Activated T-cell treated with anti-CD3 and anti-CD28 coated beads, Interleukin-2, amount 50 U/mL, for 4 hours (primary cell): ENCODE measurements around the gene SEC16A. TPM values are rescaled to one million over a fixed set of nuclear protein-coding genes. Genes with fewer than 3 reads are reported as not detected.
A peak's percentile ranks its signal among the peaks of the same experiment; 100 is the strongest.

ENCODE experiments used
- ATAC-seq, 2 donors: fragments of 200-7000 bp; cut with Tn5 transposase; one replicate each; pipeline ENCODE4 v1.10.0; 2021
- DNase-seq: peaks from one replicate; pipeline ENCODE4 v3.0.0-alpha.2; 2020
- H3K27me3 Mint-ChIP-seq: one replicate; pipeline ENCODE4 v1.8.0; 2021; ENCODE audit warnings: low read depth, mixed read lengths
- H3K36me3 Mint-ChIP-seq: one replicate; pipeline ENCODE4 v1.8.0; 2022; ENCODE audit warnings: mixed read lengths; ENCODE audit not compliant: insufficient read depth
- H3K4me1 Mint-ChIP-seq: one replicate; pipeline ENCODE4 v1.8.0; 2021; ENCODE audit warnings: low read depth, mixed read lengths
- H3K4me3 Mint-ChIP-seq: one replicate; pipeline ENCODE4 v1.8.0; 2021; ENCODE audit warnings: mild to moderate bottlenecking, moderate library complexity, mixed read lengths
- H3K9me3 Mint-ChIP-seq: one replicate; pipeline ENCODE4 v1.8.0; 2021; ENCODE audit warnings: mixed read lengths
- total RNA-seq, 3 donors: library from RNA; stranded (reverse); gene quantifications; one replicate each; pipeline ENCODE4 v1.2.1, GENCODE V29; 2021

The SEC16A gene
- total RNA-seq, 3 donors from 2014 or later = 76.6 to 84.0 (median 78.9) TPM

DNA sequence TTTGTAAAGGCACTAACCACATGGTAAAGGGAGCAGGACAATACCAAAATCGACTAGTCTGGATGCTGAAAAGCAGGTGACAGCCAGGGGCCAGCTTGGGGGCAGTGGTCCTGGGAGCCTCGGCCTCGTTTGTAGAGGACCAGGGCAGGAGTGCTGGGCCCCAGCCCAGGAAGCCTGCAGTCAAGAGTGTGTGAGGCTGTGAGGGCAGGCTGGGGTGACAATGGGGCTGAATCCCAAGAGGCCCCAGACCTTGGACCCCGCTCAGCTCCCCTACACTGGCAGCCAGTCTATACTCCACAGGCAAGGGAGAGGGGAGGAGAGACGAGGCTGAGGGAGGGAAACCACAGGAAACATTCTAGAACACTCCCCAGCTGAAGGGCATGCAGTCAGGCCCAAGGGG is 40.6 kb downstream of the SEC16A start:
- Mint-ChIP-seq H3K4me3 (no peak overlapping the region), H3K9me3 (no peaks in the 10 kb centered on the region), H3K4me1 (peaks cover 12% of the 10 kb centered on the region), H3K27me3 (no peaks in the 10 kb centered on the region), H3K36me3 (peaks cover 24% of the 10 kb centered on the region)
- ATAC-seq (no peak), DNase-seq (no peak)

DNA sequence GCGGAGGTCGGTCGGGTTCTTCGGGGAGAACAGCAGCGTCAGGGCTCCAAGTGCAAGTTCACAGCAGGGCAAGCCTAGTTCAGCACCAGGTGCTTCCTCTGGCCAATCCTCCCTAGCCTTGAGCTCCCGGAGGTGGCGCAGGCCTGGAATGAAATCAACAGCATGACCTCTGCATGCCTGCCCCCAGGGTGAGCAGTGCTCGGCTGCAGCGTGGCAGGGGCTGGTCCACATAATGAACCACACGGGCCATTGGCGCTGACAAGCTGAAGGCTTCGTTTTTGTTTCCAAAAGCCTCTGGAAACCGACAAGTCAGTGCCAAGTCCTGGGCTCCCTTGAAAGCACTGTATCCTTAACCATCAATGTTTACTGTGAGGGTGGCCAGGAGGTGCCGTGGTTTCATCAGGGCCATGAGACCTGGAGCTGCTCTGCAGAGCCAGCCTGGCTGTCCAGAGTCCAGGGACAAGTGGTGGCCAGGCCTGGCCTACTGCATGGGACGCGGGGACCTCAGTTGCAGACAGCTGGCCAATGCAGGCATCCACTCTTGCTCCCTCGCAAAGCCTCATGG is 41.1 kb downstream of the SEC16A start:
- no peak for DNase-seq
- H3K4me3 Mint-ChIP-seq = no peak overlapping the region
- ATAC-seq = no peak

DNA sequence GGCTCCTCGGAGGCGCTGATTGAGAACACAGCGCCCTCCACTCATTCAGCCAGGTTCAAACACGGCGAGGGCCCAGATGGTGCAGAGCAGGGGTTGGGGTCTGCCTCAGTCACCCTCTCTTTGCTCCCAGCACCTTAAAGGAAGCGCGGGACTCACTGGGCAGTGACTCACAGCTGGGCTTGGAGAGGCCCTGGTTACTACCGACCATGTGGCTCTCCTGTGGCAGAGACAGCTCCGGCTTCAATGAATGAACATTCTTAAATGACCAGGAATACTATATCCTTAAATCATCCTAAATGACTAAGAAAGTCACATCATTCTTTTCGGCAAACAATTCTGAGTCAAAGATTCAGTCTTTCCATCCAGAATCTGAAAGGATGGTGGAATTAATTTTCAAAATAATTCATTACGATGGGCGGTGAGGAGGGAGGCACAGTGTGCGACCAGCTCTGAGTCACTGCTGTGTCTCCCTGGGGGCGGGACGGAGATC is 41.6 kb downstream of the SEC16A start:
- peaks cover 16% of the 10 kb centered on the region for H3K36me3 Mint-ChIP-seq
- no peaks in the 10 kb centered on the region for H3K27me3 Mint-ChIP-seq
- no peaks in the 10 kb centered on the region for H3K9me3 Mint-ChIP-seq
- no peak for DNase-seq
- peaks cover 21% of the 10 kb centered on the region for H3K4me1 Mint-ChIP-seq
- peak overlapping the region; percentile 11 for H3K4me3 Mint-ChIP-seq
- no peak for ATAC-seq

More for the DNA sequence above, 41.1 kb downstream of the SEC16A start:
- H3K9me3 Mint-ChIP-seq = no peaks in the 10 kb centered on the region
- H3K36me3 Mint-ChIP-seq = peaks cover 20% of the 10 kb centered on the region
- H3K27me3 Mint-ChIP-seq = no peaks in the 10 kb centered on the region
- H3K4me1 Mint-ChIP-seq = peaks cover 17% of the 10 kb centered on the region

DNA sequence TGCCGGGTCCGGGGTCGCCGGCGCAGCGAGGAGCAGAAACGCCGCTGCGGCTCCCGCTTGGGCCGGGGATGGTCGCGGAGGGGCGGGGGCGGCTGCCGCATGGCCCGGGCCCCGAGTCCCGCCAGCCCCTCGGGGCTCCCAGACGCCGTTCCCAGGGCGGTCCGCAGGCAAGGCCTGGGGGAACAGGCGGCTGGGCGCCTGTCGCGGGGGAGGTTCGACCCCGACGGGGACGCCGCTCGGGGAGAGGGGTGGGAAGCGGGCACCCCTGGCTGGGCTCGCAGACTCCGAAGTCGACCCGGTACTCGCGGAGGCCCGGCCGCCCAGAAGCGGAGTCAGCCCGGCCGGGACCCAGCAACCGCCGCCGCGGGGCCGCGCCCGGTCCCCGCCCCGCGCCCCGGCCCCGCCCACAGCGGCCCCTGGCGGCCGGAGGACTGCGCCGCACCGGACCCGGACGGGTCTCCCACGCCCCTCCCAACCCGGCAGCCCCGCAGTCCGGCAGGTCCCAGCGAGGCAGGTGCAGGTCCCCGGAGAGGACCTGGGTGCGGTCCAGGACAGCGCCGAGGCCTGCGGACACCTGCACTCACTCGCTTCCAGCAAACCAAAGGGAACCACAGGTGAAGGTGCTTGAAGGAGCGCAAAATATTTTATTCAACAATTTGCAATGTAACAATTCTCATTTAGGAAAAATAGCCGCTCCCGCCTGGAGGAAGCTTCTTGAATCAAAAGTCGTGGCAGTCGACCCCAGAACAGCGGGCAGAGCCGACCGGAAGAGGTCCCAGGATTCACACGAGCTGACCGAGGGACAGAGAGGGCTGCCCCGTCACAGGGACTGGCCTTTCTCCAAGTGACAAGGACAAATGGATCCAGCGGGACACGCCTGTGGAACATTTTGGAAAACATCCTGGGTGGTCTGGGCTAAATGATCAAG is 43.1 kb downstream of the SEC16A start, which contains the start of gene INPP5E:
INPP5E (minus strand) TSS at position 365 of the 928 bp plus-strand sequence. CDS start 426 bp downstream, outside the sequence.
- DNase-seq (peak; percentile 82), ATAC-seq (peak; percentile 83 to 85)
- Mint-ChIP-seq H3K36me3 (peaks cover 18% of the 10 kb centered on the region), H3K4me3 (peak within 1 kb of the TSS; percentile 86), H3K9me3 (no peaks in the 10 kb centered on the region), H3K27me3 (no peaks in the 10 kb centered on the region), H3K4me1 (peaks cover 26% of the 10 kb centered on the region)

DNA sequence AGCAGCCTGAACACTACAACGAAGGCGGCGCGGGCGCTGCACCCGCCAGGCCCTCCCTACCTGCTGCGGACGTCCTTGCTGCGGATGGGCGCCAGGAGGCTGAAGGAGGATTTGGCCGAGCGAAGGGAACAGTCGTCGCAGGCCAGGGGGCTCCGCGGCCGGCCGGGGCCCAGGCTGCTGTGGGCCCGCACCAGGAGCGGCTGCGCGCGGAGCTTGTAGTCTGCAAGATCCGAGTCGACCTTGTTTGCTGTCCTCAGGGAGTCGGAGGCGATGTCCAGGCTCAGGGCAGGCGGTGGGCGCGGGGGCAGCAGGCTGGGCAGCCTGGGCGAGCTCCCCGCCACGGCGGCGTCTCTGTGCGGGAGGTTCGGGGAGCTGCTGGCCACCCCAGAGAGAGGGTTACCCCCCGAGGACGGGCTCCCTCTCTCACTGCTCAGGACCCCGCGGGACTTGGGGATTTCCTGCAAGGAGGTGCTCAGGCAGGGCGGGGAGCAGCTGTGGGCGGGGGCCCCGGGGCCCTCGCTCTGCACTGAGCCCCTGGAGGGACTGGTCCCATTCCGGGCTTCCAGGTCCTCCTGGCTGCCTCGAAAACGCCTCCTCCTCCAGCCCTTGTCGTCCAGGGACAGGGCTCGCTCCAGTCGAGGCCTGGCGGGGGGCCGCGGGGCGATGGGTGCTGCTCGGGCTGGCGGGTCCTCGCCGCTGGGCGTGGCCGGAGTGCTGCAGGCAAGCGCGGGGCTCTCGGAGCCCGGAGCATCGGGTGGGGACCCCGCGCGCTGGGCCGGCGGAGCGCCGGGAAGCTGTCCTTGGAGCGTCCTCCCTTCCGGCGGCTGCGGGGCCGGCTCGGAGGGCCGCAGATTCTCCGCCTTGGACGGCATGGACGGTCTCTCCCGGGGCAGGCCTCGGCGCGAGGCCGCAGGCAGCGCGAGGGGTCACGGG is 44.0 kb downstream of the SEC16A start:
- Mint-ChIP-seq H3K9me3 (no peaks in the 10 kb centered on the region), H3K4me3 (peak overlapping the region; percentile 86), H3K27me3 (no peaks in the 10 kb centered on the region), H3K4me1 (peaks cover 26% of the 10 kb centered on the region), H3K36me3 (peaks cover 15% of the 10 kb centered on the region)
- DNase-seq (peak; percentile 48), ATAC-seq (peak; percentile 76 to 81)

DNA sequence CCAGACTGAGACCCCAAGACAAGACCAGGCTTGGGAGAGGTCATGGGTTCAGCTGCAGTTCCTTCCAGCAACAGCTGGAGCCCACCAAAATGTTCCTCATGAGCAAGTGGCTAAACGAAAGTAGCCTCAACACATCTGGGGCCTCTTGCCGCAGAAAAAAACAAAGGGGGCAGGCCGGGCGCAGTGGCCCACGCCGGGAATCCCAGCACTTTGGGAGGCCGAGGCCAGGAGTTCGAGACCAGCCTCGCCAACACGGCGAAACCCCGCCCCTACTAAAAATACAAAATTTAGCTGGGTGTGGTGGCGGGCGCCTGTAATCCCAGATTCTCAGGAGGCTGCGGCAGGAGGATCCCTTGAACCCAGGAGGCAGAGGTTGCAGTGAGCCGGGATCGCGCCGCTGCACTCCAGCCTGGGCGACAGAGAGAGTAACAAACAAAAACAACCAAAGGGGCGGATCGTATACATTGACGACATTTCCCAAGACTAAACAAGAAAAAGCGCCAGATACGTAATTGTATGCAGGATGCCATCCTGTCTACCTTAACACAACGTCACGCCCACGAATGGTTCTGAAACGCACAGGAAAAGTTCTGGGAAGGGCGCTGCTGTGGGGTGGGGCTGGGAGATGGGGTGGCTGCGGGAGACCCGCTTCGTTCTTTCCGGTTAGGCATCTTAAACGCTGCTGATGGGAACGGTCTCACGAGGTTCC is 44.8 kb downstream of the SEC16A start:
- no peak for ATAC-seq

DNA sequence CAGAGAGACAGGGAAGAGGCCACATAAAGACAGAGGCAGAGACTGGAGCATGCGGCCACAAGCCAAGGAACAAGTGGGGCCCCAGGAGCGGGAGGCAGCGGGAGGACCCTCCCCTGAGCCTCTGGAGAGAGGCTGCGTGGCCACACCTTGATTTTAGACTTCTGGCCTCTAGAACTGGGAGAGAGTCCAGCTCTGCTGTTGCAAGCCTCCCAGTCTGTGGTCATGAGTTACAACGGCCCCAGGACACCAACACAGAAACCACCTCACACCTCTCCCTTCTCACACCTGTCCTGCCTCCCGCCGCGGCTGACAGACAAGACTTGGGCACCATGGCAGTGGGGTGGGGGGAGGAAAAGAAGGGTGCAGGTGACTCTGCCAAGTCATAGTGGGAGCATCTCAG is 45.4 kb downstream of the SEC16A start:
- no peaks in the 10 kb centered on the region for H3K9me3 Mint-ChIP-seq
- peaks cover 6% of the 10 kb centered on the region for H3K36me3 Mint-ChIP-seq
- no peak for ATAC-seq
- peaks cover 26% of the 10 kb centered on the region for H3K4me1 Mint-ChIP-seq
- H3K27me3 Mint-ChIP-seq = no peaks in the 10 kb centered on the region
- DNase-seq = no peak
- peak overlapping the region; percentile 86 for H3K4me3 Mint-ChIP-seq

More for the DNA sequence above, 44.8 kb downstream of the SEC16A start:
- H3K9me3 Mint-ChIP-seq = no peaks in the 10 kb centered on the region
- H3K27me3 Mint-ChIP-seq = no peaks in the 10 kb centered on the region
- H3K4me3 Mint-ChIP-seq = peak overlapping the region; percentile 86
- no peak for DNase-seq
- H3K4me1 Mint-ChIP-seq = peaks cover 26% of the 10 kb centered on the region
- peaks cover 12% of the 10 kb centered on the region for H3K36me3 Mint-ChIP-seq

DNA sequence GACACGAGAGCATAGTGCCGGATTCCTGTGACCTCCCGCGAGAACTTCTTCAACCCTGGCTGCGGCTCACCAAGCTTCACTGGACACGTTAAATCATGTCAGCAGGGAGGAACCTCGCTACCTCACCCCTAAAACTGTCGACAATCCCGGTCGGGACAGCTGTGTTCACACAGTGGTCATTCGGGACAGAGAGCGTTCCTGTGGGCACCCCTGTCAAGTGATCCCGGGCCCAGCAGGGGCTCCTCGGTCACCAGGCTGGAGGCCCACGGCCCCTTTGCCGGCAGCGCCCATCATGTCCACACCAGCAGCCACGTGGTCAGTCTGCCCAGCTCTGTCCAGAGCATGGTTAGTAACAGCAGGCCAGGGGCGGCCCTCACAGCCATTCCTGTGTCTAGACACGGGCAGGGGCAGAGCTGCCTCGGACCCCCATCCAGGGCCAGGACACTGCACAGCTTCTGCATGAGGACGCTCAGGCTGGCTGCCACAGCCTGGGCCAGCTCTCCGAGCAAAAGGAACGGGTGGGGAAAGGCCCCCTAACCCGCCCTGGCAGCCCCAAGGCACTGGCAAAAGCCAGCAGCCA is 46.7 kb downstream of the SEC16A start:
- Mint-ChIP-seq H3K36me3 (peaks cover 3% of the 10 kb centered on the region), H3K4me1 (peaks cover 26% of the 10 kb centered on the region), H3K9me3 (no peaks in the 10 kb centered on the region), H3K4me3 (peak overlapping the region; percentile 38), H3K27me3 (no peaks in the 10 kb centered on the region)
- DNase-seq (no peak), ATAC-seq (no peak)

DNA sequence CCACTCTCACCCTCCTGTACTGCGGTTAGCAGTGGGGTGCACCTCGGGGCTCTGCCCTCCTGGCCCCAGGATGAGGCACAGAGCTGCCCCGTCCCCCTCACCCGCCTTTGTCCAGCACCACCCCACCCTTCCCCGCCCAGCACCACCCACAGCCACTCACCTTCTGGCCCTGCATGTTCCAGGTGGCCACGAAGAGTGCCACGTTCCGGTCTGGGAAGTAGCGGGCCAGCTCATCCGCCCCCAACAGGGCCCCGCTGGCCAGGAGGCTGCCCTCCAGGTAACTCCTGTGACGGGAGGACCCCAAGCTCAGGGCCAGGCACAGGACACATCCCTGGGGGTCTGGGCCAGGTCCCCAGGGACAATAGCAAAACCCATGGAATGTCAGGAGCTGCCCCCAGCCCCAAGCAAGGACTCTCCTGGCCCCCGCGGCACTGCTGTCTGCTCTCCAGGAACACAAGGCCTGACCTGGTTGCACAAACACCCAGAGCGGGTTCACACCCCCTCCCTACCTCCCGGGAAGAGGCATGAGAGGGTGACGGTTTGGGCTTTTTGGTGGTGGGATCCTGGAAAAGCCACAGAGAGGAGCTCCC is 48.2 kb downstream of the SEC16A start:
- no peak for ATAC-seq
- Mint-ChIP-seq H3K4me1 (peaks cover 26% of the 10 kb centered on the region), H3K9me3 (no peaks in the 10 kb centered on the region), H3K27me3 (no peaks in the 10 kb centered on the region), H3K36me3 (peaks cover 2% of the 10 kb centered on the region), H3K4me3 (no peak overlapping the region)
- no peak for DNase-seq

DNA sequence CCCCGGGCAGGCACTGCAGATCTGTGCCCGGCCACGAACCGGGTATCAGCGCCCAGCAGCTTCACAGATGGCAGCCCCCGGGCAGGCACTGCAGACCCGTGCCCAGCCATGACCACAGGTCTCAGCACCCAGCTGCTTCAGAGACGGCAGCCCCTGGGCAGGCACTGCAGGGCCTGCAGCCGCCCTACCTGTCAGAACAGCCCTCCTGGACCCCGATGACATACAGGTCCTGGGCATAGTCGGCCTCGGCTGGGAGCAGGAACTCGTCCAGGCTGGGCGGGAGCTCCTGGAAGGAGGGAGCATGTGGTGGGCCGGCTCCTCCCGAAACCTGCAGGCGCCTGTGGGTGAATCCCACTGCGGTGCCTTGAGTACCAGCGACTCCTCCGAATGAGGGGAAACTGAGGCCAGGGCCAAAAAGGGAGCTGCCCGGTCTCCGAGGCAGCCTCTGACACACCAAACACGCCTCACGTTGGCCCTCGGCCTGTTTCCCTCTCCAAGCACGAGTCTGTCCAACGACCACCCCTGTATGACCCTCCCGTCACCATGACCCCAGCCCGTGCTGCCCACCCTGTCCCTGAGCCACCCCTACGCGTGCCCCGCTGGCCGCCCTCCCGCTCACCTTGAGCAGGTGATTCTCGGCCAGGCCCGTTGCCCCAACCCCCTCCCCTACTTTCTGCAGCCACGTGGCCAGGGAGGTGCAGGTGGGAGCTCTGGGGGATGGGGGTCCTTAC is 48.8 kb downstream of the SEC16A start:
- DNase-seq = no peak
- H3K9me3 Mint-ChIP-seq = no peaks in the 10 kb centered on the region
- no peak for ATAC-seq
- H3K4me3 Mint-ChIP-seq = no peak overlapping the region
- H3K27me3 Mint-ChIP-seq = no peaks in the 10 kb centered on the region
- H3K4me1 Mint-ChIP-seq = peaks cover 26% of the 10 kb centered on the region
- peaks cover 2% of the 10 kb centered on the region for H3K36me3 Mint-ChIP-seq

DNA sequence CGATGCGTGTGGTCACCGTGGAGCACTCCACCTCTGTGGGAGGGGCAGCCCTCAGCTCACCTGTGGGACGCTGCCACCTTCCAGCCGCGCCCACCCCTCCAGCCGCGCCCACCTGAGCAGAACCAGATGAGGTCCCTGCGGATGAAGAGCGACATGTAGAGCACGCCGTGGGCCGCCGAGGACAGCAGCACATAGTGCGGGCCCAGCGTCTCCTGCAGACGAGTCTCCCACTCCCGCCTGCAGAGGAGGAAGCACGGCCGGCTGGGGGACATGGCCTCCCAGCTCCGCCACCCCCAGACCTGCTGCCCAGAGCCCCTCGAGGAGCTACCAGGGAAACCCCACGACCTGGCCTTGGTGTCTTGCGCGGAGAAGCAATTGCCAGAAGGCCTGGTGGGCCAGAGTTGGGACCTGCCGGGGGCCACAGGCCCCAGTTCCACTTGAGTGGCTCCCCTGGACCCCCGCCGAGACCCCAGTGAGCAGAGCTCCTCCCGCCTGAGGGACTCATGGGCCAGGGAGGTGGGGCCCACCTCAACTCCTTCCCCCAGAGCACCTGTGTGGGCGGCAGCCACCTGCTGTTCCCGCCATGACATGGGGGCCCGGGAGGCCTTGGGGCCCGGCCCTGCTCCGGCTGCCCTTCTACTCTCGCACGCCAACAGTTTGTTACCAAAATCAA is 49.7 kb downstream of the SEC16A start:
- DNase-seq = no peak
- Mint-ChIP-seq H3K36me3 (peaks cover 5% of the 10 kb centered on the region), H3K4me1 (peaks cover 23% of the 10 kb centered on the region), H3K9me3 (no peaks in the 10 kb centered on the region), H3K27me3 (no peaks in the 10 kb centered on the region), H3K4me3 (no peak overlapping the region)
- ATAC-seq = no peak

DNA sequence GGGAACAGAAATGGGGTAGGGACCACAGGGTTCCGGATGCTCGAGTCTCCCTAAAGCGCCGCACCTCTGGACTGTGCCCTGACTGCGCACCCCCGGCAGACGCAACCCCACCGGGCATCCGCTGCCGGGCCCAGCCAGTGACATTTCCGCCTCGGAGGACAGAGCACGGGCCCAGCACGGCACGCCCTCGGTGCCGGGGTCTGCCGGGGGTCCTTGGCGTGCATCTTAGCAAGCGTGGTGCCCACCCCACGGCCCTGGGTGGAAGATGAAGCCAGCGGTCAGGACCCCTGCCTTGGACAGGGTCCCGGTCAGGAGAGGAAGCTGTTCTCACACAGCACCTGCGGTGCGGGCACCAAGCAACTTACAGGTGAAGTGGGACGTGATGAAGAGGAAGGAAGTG is 50.2 kb downstream of the SEC16A start:
- H3K36me3 Mint-ChIP-seq = peaks cover 5% of the 10 kb centered on the region
- ATAC-seq (no peak), DNase-seq (no peak)
- H3K27me3 Mint-ChIP-seq = no peaks in the 10 kb centered on the region
- H3K9me3 Mint-ChIP-seq = no peaks in the 10 kb centered on the region
- no peak overlapping the region for H3K4me3 Mint-ChIP-seq
- peaks cover 18% of the 10 kb centered on the region for H3K4me1 Mint-ChIP-seq
